OCI-M2 (cell line): Measurements from ENCODE around the gene COG2.
"Not testable (repeated sequence)": the region's sequence is repeated elsewhere in the genome, so short reads cannot be mapped to it uniquely, and the experiment has no call there.

Experiments used
- DNase-seq: peaks from one replicate; lab custom pipeline; 2025; ENCODE audit not compliant: unreplicated experiment; lab: John Stamatoyannopoulos, UW

COG2 gene

GRCh38 chr1:230698964-230699363 is 56.7 kb downstream of the COG2 start:
- DNase-seq: not testable (repeated sequence)

- DNase-seq: no peak
These were observed 57.4 kb downstream of the COG2 start for GRCh38 chr1:230699716-230700115.

- DNase-seq: no peak
These were observed 57.9 kb downstream of the COG2 start for GRCh38 chr1:230700132-230700531.

GRCh38 chr1:230701434-230701833 is 59.2 kb downstream of the COG2 start:
- no peak for DNase-seq

GRCh38 chr1:230701895-230702768 is 59.9 kb downstream of the COG2 start:
- no peak for DNase-seq

- no peak for DNase-seq
These were observed 60.8 kb downstream of the COG2 start for GRCh38 chr1:230702934-230703678.

GRCh38 chr1:230703679-230704385 is 61.6 kb downstream of the COG2 start:
- DNase-seq: no peak

GRCh38 chr1:230704830-230705229 is 62.5 kb downstream of the COG2 start:
- no peak for DNase-seq

- no peak for DNase-seq
These were observed 63.2 kb downstream of the COG2 start for GRCh38 chr1:230705289-230706019.

GRCh38 chr1:230706020-230706699 is 63.9 kb downstream of the COG2 start:
- DNase-seq: no peak

GRCh38 chr1:230706887-230707731 is 64.8 kb downstream of the COG2 start:
- DNase-seq: no peak

- DNase-seq: no peak
These were observed 65.7 kb downstream of the COG2 start for GRCh38 chr1:230707732-230708630.

- no peak for DNase-seq
These were observed 66.6 kb downstream of the COG2 start for GRCh38 chr1:230708631-230709580.

GRCh38 chr1:230709619-230710542 is 67.6 kb downstream of the COG2 start:
- DNase-seq: no peak

GRCh38 chr1:230710543-230710904 is 68.2 kb downstream of the COG2 start:
- DNase-seq: no peak

GRCh38 chr1:230711245-230711644 is 69.0 kb downstream of the COG2 start:
- DNase-seq: no peak
